Tibial nerve (tissue), 4 donors: ENCODE results near the gene NBEAL2. TPM values are rescaled to one million over a fixed set of nuclear protein-coding genes. Genes with fewer than 3 reads are reported as not detected.

Experiments
- DNase-seq, 2 donors: peaks; one replicate each; pipeline ENCODE4 v3.0.0-alpha.2; 2019; ENCODE audit warnings: low spot score in 2 of 2
- H3K27ac ChIP-seq, 4 donors: fragments of 200-600 bp; sonication (generic) in 3 of 4; one replicate each; pipeline ENCODE4 v1.5.1; 2017 to 2019; ENCODE audit warnings: mild to moderate bottlenecking in 1 of 4
- H3K27me3 ChIP-seq, 2 donors: fragments of 200-600 bp; sonication (generic) in 1 of 2; one replicate each; pipeline versions ENCODE4 v1.5.1 to v1.6.0; 2017 to 2019
- H3K36me3 ChIP-seq, 3 donors: fragments of 200-600 bp; sonication (generic); one replicate each; pipeline ENCODE4 v1.5.1; 2018 to 2019
- H3K4me1 ChIP-seq, 4 donors: fragments of 200-600 bp; sonication (generic) in 3 of 4; one replicate each; pipeline ENCODE4 v1.5.1; 2017 to 2019
- H3K4me3 ChIP-seq, 4 donors: fragments of 200-600 bp; sonication (generic) in 3 of 4; one replicate each; pipeline ENCODE4 v1.5.1; 2017 to 2019; ENCODE audit warnings: mild to moderate bottlenecking in 1 of 4, moderate library complexity in 1 of 4
- H3K9me3 ChIP-seq, 4 donors: fragments of 200-600 bp; sonication (generic) in 3 of 4; one replicate each; pipeline ENCODE4 v1.5.1; 2017 to 2019
- EP300 ChIP-seq, 2 donors: sonication (generic); formaldehyde crosslinking; IDR thresholded peaks; one replicate each; pipeline ENCODE4 v1.6.1; 2017; ENCODE audit warnings: antibody characterized with exemption in 2 of 2, mild to moderate bottlenecking in 1 of 2
- POLR2A ChIP-seq, 2 donors: fragments of 450-650 bp; IDR thresholded peaks; one replicate each; pipeline ENCODE4 v1.6.1; 2017; ENCODE audit warnings: antibody characterized with exemption in 2 of 2, mild to moderate bottlenecking in 2 of 2, moderate library complexity in 2 of 2
- WGBS, 2 donors: methylation state at CpG; one replicate each; pipeline ENCODE4 v1.1.5; 2018; 5-methylcytosine and 5-hydroxymethylcytosine counted together
- total RNA-seq, 4 donors: library from RNA; depleted of rRNA; stranded (reverse); fragments of >200 nt; gene quantifications; one replicate each; pipeline ENCODE4 v1.1.0, GENCODE V29; 2016
- TF ChIP-seq, protein P1 (sequence below), 5 experiments: fragments of 200-600 bp in 3 of 5; fragments of 450-650 bp in 2 of 5; sonication (generic) in 3 of 5; IDR thresholded peaks; one replicate each; pipeline ENCODE4 v1.5.1; 2016 to 2019; ENCODE audit warnings: antibody characterized with exemption in 5 of 5, mild to moderate bottlenecking in 3 of 5, moderate library complexity in 2 of 5

Gene NBEAL2
- total RNA-seq, 4 donors from 2014 or later: 25.3 to 92.1 (median 26.6) TPM

DNA sequence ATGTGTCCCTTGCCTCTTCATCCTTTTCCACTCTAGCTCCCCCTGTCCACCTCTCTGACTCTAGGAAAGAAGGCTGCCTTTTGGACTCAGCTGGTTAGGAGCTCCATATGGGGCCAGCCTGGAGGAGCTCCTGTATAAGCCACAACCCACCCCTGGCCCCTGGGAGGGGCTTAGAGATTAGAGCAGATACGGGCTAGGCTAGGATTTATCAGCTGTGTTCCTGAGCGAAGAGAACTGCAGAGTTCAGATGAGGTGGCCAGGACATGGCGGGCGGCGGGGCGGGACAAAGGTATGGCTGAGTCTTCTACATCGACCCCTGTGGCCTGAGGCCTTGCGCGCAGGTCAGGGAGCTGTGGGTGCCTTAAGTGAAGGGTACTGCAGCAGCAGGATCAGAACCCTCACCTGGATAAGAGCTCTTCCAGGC lies 7.9 kb downstream of the NBEAL2 start:
- no peak for DNase-seq
- H3K36me3 ChIP-seq: peaks cover 0 to 35% (median 0%) of the 10 kb centered on the region in 3 donors
- TF ChIP-seq, protein P1, sequence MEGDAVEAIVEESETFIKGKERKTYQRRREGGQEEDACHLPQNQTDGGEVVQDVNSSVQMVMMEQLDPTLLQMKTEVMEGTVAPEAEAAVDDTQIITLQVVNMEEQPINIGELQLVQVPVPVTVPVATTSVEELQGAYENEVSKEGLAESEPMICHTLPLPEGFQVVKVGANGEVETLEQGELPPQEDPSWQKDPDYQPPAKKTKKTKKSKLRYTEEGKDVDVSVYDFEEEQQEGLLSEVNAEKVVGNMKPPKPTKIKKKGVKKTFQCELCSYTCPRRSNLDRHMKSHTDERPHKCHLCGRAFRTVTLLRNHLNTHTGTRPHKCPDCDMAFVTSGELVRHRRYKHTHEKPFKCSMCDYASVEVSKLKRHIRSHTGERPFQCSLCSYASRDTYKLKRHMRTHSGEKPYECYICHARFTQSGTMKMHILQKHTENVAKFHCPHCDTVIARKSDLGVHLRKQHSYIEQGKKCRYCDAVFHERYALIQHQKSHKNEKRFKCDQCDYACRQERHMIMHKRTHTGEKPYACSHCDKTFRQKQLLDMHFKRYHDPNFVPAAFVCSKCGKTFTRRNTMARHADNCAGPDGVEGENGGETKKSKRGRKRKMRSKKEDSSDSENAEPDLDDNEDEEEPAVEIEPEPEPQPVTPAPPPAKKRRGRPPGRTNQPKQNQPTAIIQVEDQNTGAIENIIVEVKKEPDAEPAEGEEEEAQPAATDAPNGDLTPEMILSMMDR (IDR thresholded peaks at IDR 0.05): no peak
- TF ChIP-seq POLR2A (IDR thresholded peaks at IDR 0.05): no peak
- no peak for TF ChIP-seq EP300 (IDR thresholded peaks at IDR 0.05)
- peaks cover 0 to 51% (median 10%) of the 10 kb centered on the region in 4 donors for H3K4me1 ChIP-seq
- no peaks in the 10 kb centered on the region for H3K9me3 ChIP-seq
- WGBS, 2 donors: 83 to 86% methylated on average over 9 of the region's 9 CpGs
- H3K4me3 ChIP-seq: no peak overlapping the region
- no peaks in the 10 kb centered on the region for H3K27me3 ChIP-seq
- peak overlapping the region in 1 of 4 donors; percentile 50 for H3K27ac ChIP-seq

GRCh38 chr3:46987743-46988401 lies 8.4 kb downstream of the NBEAL2 start:
- Histone ChIP-seq H3K36me3 (peaks cover 0 to 40% (median 0%) of the 10 kb centered on the region in 3 donors), H3K27ac (peak overlapping the region in 2 of 4 donors; percentile 2 to 34), H3K4me3 (peak overlapping the region in 2 of 4 donors; percentile 3 to 18), H3K9me3 (no peaks in the 10 kb centered on the region), H3K4me1 (peaks cover 0 to 51% (median 10%) of the 10 kb centered on the region in 4 donors), H3K27me3 (no peaks in the 10 kb centered on the region)
- peak in 1 of 2 donors; percentile 31 for TF ChIP-seq EP300 (IDR thresholded peaks at IDR 0.05)
- TF ChIP-seq, protein P1 (IDR thresholded peaks at IDR 0.05): no peak
- no peak for TF ChIP-seq POLR2A (IDR thresholded peaks at IDR 0.05)
- WGBS, 2 donors: 49 to 54% methylated on average over 9 to 16 of the region's 16 CpGs
- peak in 1 of 2 donors; percentile 27 for DNase-seq

GRCh38 chr3:46988616-46989015 lies 9.2 kb downstream of the NBEAL2 start:
- TF ChIP-seq POLR2A (IDR thresholded peaks at IDR 0.05): no peak
- TF ChIP-seq EP300 (IDR thresholded peaks at IDR 0.05): no peak
- TF ChIP-seq, protein P1 (IDR thresholded peaks at IDR 0.05): no peak
- no peaks in the 10 kb centered on the region for H3K27me3 ChIP-seq
- no peak for DNase-seq
- peaks cover 0 to 51% (median 10%) of the 10 kb centered on the region in 4 donors for H3K4me1 ChIP-seq
- no peak overlapping the region for H3K27ac ChIP-seq
- H3K36me3 ChIP-seq: peaks cover 0 to 48% (median 0%) of the 10 kb centered on the region in 3 donors
- no peak overlapping the region for H3K4me3 ChIP-seq
- H3K9me3 ChIP-seq: no peaks in the 10 kb centered on the region
- WGBS, 2 donors: 65 to 78% methylated on average over 3 to 4 of the region's 4 CpGs

- Histone ChIP-seq H3K27ac (no peak overlapping the region), H3K27me3 (no peaks in the 10 kb centered on the region), H3K9me3 (no peaks in the 10 kb centered on the region), H3K36me3 (peaks cover 0 to 54% (median 0%) of the 10 kb centered on the region in 3 donors), H3K4me3 (no peak overlapping the region), H3K4me1 (peaks cover 0 to 51% (median 10%) of the 10 kb centered on the region in 4 donors)
- DNase-seq: no peak
- TF ChIP-seq, protein P1 (IDR thresholded peaks at IDR 0.05): no peak
- TF ChIP-seq POLR2A (IDR thresholded peaks at IDR 0.05) (no peak), EP300 (IDR thresholded peaks at IDR 0.05) (no peak)
- 87% methylated on average over 17 of the region's 17 CpGs for WGBS, 2 donors
Observed at GRCh38 chr3:46989146-46989810, 9.8 kb downstream of the NBEAL2 start.
